Measurements from ENCODE around the gene DAB2IP.

The DAB2IP gene

GRCh38 chr9:121748074-121748473, 96.6 kb downstream of the DAB2IP start:
- DNase-seq, result no peak

GRCh38 chr9:121748727-121749423, 97.4 kb downstream of the DAB2IP start:
- no peak for DNase-seq

- DNase-seq, result no peak
Observed at GRCh38 chr9:121749614-121750013, 98.2 kb downstream of the DAB2IP start.

- no peak for DNase-seq
Observed at GRCh38 chr9:121750259-121750714, 98.9 kb downstream of the DAB2IP start.

GRCh38 chr9:121750715-121751623, 99.5 kb downstream of the DAB2IP start:
- DNase-seq, result no peak

- no peak for DNase-seq
Observed at GRCh38 chr9:121751686-121752445, 100.4 kb downstream of the DAB2IP start.

GRCh38 chr9:121752929-121753328, 101.5 kb downstream of the DAB2IP start:
- DNase-seq, result no peak

- no peak for DNase-seq
Observed at GRCh38 chr9:121753802-121754654, 102.6 kb downstream of the DAB2IP start.

- no peak for DNase-seq
Observed at GRCh38 chr9:121754655-121755436, 103.4 kb downstream of the DAB2IP start.

GRCh38 chr9:121755581-121755980, 104.1 kb downstream of the DAB2IP start:
- DNase-seq, result no peak

GRCh38 chr9:121756474-121757280, 105.2 kb downstream of the DAB2IP start:
- no peak for DNase-seq

GRCh38 chr9:121757281-121757585, 105.8 kb downstream of the DAB2IP start:
- no peak for DNase-seq

- no peak for DNase-seq
Observed at GRCh38 chr9:121758693-121759092, 107.3 kb downstream of the DAB2IP start.

- DNase-seq, result no peak
Observed at GRCh38 chr9:121759996-121760395, 108.6 kb downstream of the DAB2IP start.

- no peak for DNase-seq
Observed at GRCh38 chr9:121760571-121760970, 109.1 kb downstream of the DAB2IP start.

- no peak for DNase-seq
Observed at GRCh38 chr9:121763131-121763530, 111.7 kb downstream of the DAB2IP start.

- DNase-seq, result no peak
Observed at GRCh38 chr9:121763561-121764370, 112.3 kb downstream of the DAB2IP start.

- DNase-seq, result no peak
Observed at GRCh38 chr9:121764371-121764730, 112.9 kb downstream of the DAB2IP start.

- no peak for DNase-seq
Observed at GRCh38 chr9:121765021-121765950, 113.9 kb downstream of the DAB2IP start.
